Myocyte (in vitro differentiated cells): ENCODE measurements around the gene MB21D2. TPM values are rescaled to one million over a fixed set of nuclear protein-coding genes. Genes with fewer than 3 reads are reported as not detected.

Experiments used
- total RNA-seq: library from RNA; depleted of rRNA; stranded (reverse); fragments of >200 nt; gene quantifications from 2 replicates; pipeline ENCODE4 v1.2.3, GENCODE V29; 2014

The MB21D2 gene
- total RNA-seq, 1 donor from 2014 or later: 15.6 TPM

Other genes with a start within 250 kb of the MB21D2 start
- 0.16 and 0.64 TPM in 2 replicates for gene FGF12, start 190.3 kb downstream of the MB21D2 start, total RNA-seq